ENCODE measurements around the gene EMC8. TPM values are rescaled to one million over a fixed set of nuclear protein-coding genes. Genes with fewer than 3 reads are reported as not detected.

EMC8 gene
- total RNA-seq, 2 donors from 2014 or later, result 60.1 to 67.6 TPM

DNA sequence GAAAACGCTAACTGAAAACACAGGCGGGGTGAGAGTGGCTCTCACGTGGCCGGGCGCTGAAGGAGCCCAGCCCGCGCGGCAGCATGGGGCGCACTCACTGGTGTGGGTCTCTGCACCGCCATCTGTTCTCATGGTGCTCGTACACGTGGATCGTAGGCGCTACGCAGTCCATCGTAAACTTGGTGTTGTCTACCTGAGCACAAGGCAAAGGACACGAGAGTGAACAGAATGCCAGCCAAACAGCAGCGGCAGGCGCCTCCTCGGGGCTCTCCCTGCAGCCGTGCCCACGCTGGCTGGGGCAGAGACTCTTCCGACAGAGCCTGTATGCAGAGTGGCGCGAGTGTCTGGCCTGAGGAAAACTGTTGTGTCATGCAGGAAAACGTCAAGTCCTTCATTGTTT is 19.1 kb downstream of the EMC8 start:
- DNase-seq, result no peak

GRCh38 chr16:85778873-85779272 is 20.5 kb downstream of the EMC8 start:
- DNase-seq, result no peak
- Histone ChIP-seq H3K27me3 (ENCODE audit: control insufficient read depth, insufficient read depth, low read length, poor library complexity, severe bottlenecking) (no peaks in the 10 kb centered on the region), H3K27ac (ENCODE audit: low read depth, low read length) (no peak overlapping the region), H3K36me3 (ENCODE audit: control insufficient read depth, insufficient read depth, low read length) (peaks cover 79% of the 10 kb centered on the region), H3K9ac (ENCODE audit: extremely low read depth, low read length, poor library complexity, severe bottlenecking) (no peak overlapping the region), H3K9me3 (ENCODE audit: control insufficient read depth, low read length) (no peaks in the 10 kb centered on the region), H3K4me3 (ENCODE audit: low read length) (no peak overlapping the region), H3K4me1 (ENCODE audit: control insufficient read depth, insufficient read depth, low read length) (no peaks in the 10 kb centered on the region)
- Mint-ChIP-seq H3K9me3 (no peaks in the 10 kb centered on the region), H3K4me1 (no peaks in the 10 kb centered on the region), H3K4me3 (no peak overlapping the region), H3K27me3 (ENCODE audit: insufficient read depth) (no peaks in the 10 kb centered on the region), H3K36me3 (ENCODE audit: low read depth) (peaks cover 68% of the 10 kb centered on the region), H3K27ac (no peak overlapping the region)
- 94 to 96% methylated on average over 9 to 12 of the region's 12 CpGs for WGBS, 2 experiments (ENCODE audit: insufficient coverage in 1 of 2, insufficient read length in 1 of 2)
- TF ChIP-seq, protein P1, sequence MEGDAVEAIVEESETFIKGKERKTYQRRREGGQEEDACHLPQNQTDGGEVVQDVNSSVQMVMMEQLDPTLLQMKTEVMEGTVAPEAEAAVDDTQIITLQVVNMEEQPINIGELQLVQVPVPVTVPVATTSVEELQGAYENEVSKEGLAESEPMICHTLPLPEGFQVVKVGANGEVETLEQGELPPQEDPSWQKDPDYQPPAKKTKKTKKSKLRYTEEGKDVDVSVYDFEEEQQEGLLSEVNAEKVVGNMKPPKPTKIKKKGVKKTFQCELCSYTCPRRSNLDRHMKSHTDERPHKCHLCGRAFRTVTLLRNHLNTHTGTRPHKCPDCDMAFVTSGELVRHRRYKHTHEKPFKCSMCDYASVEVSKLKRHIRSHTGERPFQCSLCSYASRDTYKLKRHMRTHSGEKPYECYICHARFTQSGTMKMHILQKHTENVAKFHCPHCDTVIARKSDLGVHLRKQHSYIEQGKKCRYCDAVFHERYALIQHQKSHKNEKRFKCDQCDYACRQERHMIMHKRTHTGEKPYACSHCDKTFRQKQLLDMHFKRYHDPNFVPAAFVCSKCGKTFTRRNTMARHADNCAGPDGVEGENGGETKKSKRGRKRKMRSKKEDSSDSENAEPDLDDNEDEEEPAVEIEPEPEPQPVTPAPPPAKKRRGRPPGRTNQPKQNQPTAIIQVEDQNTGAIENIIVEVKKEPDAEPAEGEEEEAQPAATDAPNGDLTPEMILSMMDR (conservative IDR thresholded peaks at IDR 0.05), result no peak

More for the DNA sequence above, 19.1 kb downstream of the EMC8 start:
- WGBS, 2 experiments (ENCODE audit: insufficient coverage in 1 of 2, insufficient read length in 1 of 2), result 92 to 93% methylated on average over 26 of the region's 26 CpGs
- Histone ChIP-seq H3K27me3 (ENCODE audit: control insufficient read depth, insufficient read depth, low read length, poor library complexity, severe bottlenecking) (no peaks in the 10 kb centered on the region), H3K27ac (ENCODE audit: low read depth, low read length) (no peak overlapping the region), H3K4me3 (ENCODE audit: low read length) (no peak overlapping the region), H3K4me1 (ENCODE audit: control insufficient read depth, insufficient read depth, low read length) (no peaks in the 10 kb centered on the region), H3K9ac (ENCODE audit: extremely low read depth, low read length, poor library complexity, severe bottlenecking) (no peak overlapping the region), H3K9me3 (ENCODE audit: control insufficient read depth, low read length) (no peaks in the 10 kb centered on the region), H3K36me3 (ENCODE audit: control insufficient read depth, insufficient read depth, low read length) (peaks cover 86% of the 10 kb centered on the region)
- Mint-ChIP-seq H3K4me1 (no peaks in the 10 kb centered on the region), H3K27ac (no peak overlapping the region), H3K9me3 (no peaks in the 10 kb centered on the region), H3K36me3 (ENCODE audit: low read depth) (peaks cover 64% of the 10 kb centered on the region), H3K4me3 (no peak overlapping the region), H3K27me3 (ENCODE audit: insufficient read depth) (no peaks in the 10 kb centered on the region)
- TF ChIP-seq, protein P1 (conservative IDR thresholded peaks at IDR 0.05), result no peak

DNA sequence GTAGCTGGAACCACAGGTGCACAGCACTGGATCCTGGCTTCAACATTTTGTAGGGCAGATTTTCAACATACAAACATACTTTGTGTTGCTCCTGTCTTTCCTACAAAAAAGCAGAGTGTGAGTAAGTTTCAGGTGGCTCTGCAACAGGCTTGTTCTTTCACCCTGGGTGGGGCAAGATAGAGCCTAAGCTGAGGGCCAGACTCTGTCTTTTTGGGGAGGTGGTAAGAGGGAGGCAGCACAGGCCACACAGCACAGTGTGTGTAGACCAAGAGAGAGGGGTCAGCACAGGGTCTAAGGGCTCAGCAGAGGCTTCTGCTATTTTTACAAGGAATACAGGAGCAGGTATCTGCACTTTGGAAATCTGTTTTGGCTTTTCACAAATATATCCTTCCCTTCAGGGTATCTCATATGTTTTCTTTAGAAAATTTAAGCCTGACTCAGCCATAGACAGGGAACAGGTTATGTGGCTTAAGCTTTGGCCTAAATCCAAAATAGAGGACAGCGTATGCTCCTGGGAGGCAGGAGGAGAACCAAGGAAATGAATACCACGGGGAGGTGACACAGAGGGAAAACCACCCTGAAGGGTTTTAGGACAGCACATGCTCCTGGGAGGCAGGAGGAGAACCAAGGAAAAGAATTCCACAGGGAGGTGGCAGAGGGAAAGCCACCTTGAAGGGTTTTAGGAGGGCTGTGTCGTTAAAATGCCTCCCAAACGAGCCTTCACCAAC is 21.6 kb downstream of the EMC8 start:
- WGBS, 2 experiments (ENCODE audit: insufficient coverage in 1 of 2, insufficient read length in 1 of 2), result 96 to 97% methylated on average over 4 of the region's 4 CpGs
- H3K4me1 ChIP-seq (ENCODE audit: control insufficient read depth, insufficient read depth, low read length), result no peaks in the 10 kb centered on the region
- H3K27me3 ChIP-seq (ENCODE audit: control insufficient read depth, insufficient read depth, low read length, poor library complexity, severe bottlenecking), result no peaks in the 10 kb centered on the region
- no peak overlapping the region for H3K27ac ChIP-seq (ENCODE audit: low read depth, low read length)
- no peaks in the 10 kb centered on the region for H3K9me3 ChIP-seq (ENCODE audit: control insufficient read depth, low read length)
- Mint-ChIP-seq H3K36me3 (ENCODE audit: low read depth) (peaks cover 66% of the 10 kb centered on the region), H3K4me3 (no peak overlapping the region), H3K27me3 (ENCODE audit: insufficient read depth) (no peaks in the 10 kb centered on the region), H3K9me3 (no peaks in the 10 kb centered on the region), H3K27ac (no peak overlapping the region), H3K4me1 (no peaks in the 10 kb centered on the region)
- peaks cover 69% of the 10 kb centered on the region for H3K36me3 ChIP-seq (ENCODE audit: control insufficient read depth, insufficient read depth, low read length)
- DNase-seq, result no peak
- H3K9ac ChIP-seq (ENCODE audit: extremely low read depth, low read length, poor library complexity, severe bottlenecking), result no peak overlapping the region
- H3K4me3 ChIP-seq (ENCODE audit: low read length), result no peak overlapping the region
- TF ChIP-seq, protein P1 (conservative IDR thresholded peaks at IDR 0.05), result no peak

Measured in endodermal cell (in vitro differentiated cells).